Endodermal cell (in vitro differentiated cells): ENCODE results near the gene SCNN1A. TPM values are rescaled to one million over a fixed set of nuclear protein-coding genes. Genes with fewer than 3 reads are reported as not detected.

ENCODE experiments used
- DNase-seq: peaks from one replicate; pipeline ENCODE4 v3.0.0-alpha.2; 2017
- H3K27ac ChIP-seq: 2 replicates; pipeline ENCODE4 v1.5.1; 2013; ENCODE audit warnings: mild to moderate bottlenecking, low read depth, low read length, moderate library complexity
- H3K27me3 ChIP-seq: 2 replicates; pipeline ENCODE4 v1.6.1; 2013; ENCODE audit warnings: mild to moderate bottlenecking, low read length, moderate library complexity; ENCODE audit not compliant: insufficient read depth, control insufficient read depth, poor library complexity, severe bottlenecking
- H3K36me3 ChIP-seq: 2 replicates; pipeline ENCODE4 v1.7.0; 2013; ENCODE audit warnings: mild to moderate bottlenecking, low read length, moderate library complexity; ENCODE audit not compliant: control insufficient read depth, insufficient read depth
- H3K4me1 ChIP-seq: one replicate; pipeline ENCODE4 v1.7.0; 2013; ENCODE audit warnings: low read length; ENCODE audit not compliant: control insufficient read depth, insufficient read depth
- H3K4me3 ChIP-seq: 2 replicates; pipeline ENCODE4 v1.5.1; 2013; ENCODE audit warnings: mild to moderate bottlenecking, low read length, moderate library complexity
- H3K9ac ChIP-seq: 2 replicates; pipeline ENCODE4 v1.6.1; 2013; ENCODE audit warnings: mild to moderate bottlenecking, low read length, moderate library complexity; ENCODE audit not compliant: poor library complexity, severe bottlenecking; ENCODE audit errors: extremely low read depth
- H3K9me3 ChIP-seq: 2 replicates; pipeline ENCODE4 v1.6.1; 2013; ENCODE audit warnings: mild to moderate bottlenecking, low read length, moderate library complexity; ENCODE audit not compliant: control insufficient read depth
- H3K27ac Mint-ChIP-seq: 2 replicates; pipeline ENCODE4 v1.8.0; 2020; ENCODE audit warnings: mixed read lengths
- H3K27me3 Mint-ChIP-seq: 2 replicates; pipeline ENCODE4 v1.8.0; 2021; ENCODE audit warnings: mild to moderate bottlenecking, mixed read lengths; ENCODE audit not compliant: insufficient read depth
- H3K36me3 Mint-ChIP-seq: 2 replicates; pipeline ENCODE4 v1.8.0; 2020; ENCODE audit warnings: low read depth, mixed read lengths
- H3K4me1 Mint-ChIP-seq: 2 replicates; pipeline ENCODE4 v1.8.0; 2020; ENCODE audit warnings: mixed read lengths
- H3K4me3 Mint-ChIP-seq: 2 replicates; pipeline ENCODE4 v1.8.0; 2020; ENCODE audit warnings: mild to moderate bottlenecking, moderate library complexity, mixed read lengths
- H3K9me3 Mint-ChIP-seq: 2 replicates; pipeline ENCODE4 v1.8.0; 2020; ENCODE audit warnings: mild to moderate bottlenecking, mixed read lengths
- whole genome bisulfite sequencing, 2 experiments: methylation state at CpG; one replicate each; pipeline versions ENCODE4 v1.1.5 to v1.1.7; 2013; ENCODE audit warnings: missing lambda C conversion rate in 2 of 2, mixed read lengths in 1 of 2; ENCODE audit not compliant: insufficient coverage in 1 of 2, insufficient read length in 1 of 2; 5-methylcytosine and 5-hydroxymethylcytosine counted together
- total RNA-seq, 2 donors: library from RNA; stranded (reverse); fragmentation: NEBNext Ultra II Directional in 1 of 2; extraction: Animal tissue kit (Norgen Biotek cat#: 25700) in 1 of 2; gene quantifications; 2 replicates in 1 of 2; 3 replicates in 1 of 2; pipeline ENCODE4 v1.2.1, GENCODE V29; 2021
- TF ChIP-seq, protein P1 (sequence below): fragments of 200-600 bp; sonication (generic); conservative IDR thresholded peaks from 2 replicates; pipeline ENCODE4 v1.5.0; 2021; ENCODE audit warnings: antibody characterized with exemption, mild to moderate bottlenecking

Gene SCNN1A
- total RNA-seq, 2 donors from 2014 or later, result 32.1 to 87.7 TPM

DNA sequence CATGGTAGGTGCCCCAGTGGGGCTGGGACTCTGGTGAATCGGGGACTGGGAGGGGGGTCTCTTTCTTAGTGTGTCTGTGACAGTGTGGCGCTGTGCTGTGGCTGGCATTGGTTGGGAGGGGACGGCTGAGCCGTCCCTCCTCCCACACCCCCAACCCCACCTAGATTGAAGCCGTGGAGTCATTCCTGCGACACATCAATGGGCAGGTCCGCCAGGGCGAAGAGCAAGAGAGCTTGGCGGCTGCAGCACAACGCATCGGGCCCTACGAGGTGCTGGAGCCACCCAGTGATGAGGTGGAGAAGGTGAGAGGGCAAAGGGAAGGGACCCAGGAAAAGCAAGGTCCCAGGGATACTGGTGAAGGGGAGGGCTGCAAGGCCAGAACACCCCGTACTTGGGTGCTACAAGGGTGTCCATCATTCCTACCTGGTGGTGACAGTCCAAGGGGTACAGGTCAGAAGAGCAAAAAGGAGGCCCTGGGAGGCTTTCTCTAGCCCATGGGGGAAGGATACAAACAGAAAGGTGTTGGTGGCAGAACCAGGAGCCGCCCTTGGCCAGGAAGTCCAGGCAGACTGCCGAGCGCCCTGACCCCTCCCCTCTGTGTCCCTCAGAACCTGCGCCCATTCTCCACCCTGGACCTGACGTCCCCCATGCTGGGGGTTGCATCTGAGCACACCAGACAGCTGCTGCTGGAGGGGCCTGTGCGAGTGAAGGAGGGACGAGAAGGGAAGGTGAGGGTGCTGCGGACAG lies 57.5 kb downstream of the SCNN1A start:
- Mint-ChIP-seq H3K27ac (peak overlapping the region; percentile 50), H3K36me3 (peaks cover 55% of the 10 kb centered on the region)

DNA sequence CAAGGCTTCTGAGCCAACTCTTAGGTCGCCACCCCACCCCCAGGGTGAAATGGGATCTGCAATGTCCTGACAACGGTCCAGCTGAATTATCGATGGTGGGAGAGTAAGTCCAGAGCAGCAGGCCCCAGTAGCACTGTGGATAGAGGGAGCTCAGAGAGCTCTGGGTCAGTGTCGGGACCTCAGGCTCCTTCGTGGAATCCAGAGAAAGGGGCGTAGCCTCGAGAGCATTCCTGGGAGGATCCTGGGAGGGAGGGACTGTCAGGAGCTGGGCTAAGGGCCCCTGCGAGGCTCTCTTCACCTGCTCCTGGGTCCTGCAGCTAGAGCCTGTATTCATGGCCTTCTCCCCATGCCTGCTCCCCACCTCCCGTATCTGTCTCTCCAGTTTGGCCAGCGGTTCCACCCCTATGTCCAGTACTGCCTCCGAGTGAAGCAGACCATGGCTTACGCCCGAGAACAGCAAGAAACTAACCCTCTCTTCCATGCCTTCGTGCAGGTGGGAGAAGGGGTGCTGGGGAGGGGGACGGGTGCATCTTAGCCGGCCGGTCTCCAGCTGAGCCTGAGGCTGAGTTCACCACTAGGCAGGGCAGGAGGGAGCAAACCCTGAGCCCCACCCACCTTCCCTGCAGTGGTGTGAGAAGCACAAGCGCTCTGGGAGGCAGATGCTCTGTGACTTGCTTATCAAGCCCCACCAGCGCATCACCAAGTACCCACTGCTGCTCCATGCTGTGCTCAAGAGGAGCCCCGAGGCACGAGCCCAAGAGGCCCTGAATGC lies 58.3 kb downstream of the SCNN1A start:
- H3K9ac ChIP-seq, result no peak overlapping the region
- DNase-seq, result peak; percentile 85

More for the DNA sequence above, 57.5 kb downstream of the SCNN1A start:
- TF ChIP-seq, protein P1, sequence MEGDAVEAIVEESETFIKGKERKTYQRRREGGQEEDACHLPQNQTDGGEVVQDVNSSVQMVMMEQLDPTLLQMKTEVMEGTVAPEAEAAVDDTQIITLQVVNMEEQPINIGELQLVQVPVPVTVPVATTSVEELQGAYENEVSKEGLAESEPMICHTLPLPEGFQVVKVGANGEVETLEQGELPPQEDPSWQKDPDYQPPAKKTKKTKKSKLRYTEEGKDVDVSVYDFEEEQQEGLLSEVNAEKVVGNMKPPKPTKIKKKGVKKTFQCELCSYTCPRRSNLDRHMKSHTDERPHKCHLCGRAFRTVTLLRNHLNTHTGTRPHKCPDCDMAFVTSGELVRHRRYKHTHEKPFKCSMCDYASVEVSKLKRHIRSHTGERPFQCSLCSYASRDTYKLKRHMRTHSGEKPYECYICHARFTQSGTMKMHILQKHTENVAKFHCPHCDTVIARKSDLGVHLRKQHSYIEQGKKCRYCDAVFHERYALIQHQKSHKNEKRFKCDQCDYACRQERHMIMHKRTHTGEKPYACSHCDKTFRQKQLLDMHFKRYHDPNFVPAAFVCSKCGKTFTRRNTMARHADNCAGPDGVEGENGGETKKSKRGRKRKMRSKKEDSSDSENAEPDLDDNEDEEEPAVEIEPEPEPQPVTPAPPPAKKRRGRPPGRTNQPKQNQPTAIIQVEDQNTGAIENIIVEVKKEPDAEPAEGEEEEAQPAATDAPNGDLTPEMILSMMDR, result no peak
- Histone ChIP-seq H3K27ac (no peak overlapping the region), H3K9ac (no peak overlapping the region), H3K9me3 (no peaks in the 10 kb centered on the region), H3K4me1 (no peaks in the 10 kb centered on the region), H3K36me3 (no peaks in the 10 kb centered on the region), H3K4me3 (no peak overlapping the region), H3K27me3 (no peaks in the 10 kb centered on the region)
- WGBS, 2 experiments, result 93 to 100% methylated on average over 5 to 18 of the region's 21 CpGs
- Mint-ChIP-seq H3K9me3 (no peaks in the 10 kb centered on the region), H3K4me3 (no peak overlapping the region), H3K27me3 (no peaks in the 10 kb centered on the region), H3K4me1 (peaks cover 30% of the 10 kb centered on the region)
- DNase-seq, result no peak

More for the DNA sequence above, 58.3 kb downstream of the SCNN1A start:
- Mint-ChIP-seq H3K36me3 (peaks cover 57% of the 10 kb centered on the region), H3K9me3 (no peaks in the 10 kb centered on the region), H3K4me3 (no peak overlapping the region), H3K27ac (peak overlapping the region; percentile 53), H3K4me1 (peaks cover 31% of the 10 kb centered on the region), H3K27me3 (no peaks in the 10 kb centered on the region)
- Histone ChIP-seq H3K36me3 (no peaks in the 10 kb centered on the region), H3K27ac (no peak overlapping the region), H3K4me3 (no peak overlapping the region), H3K4me1 (no peaks in the 10 kb centered on the region), H3K9me3 (no peaks in the 10 kb centered on the region), H3K27me3 (no peaks in the 10 kb centered on the region)
- 77% methylated on average over 10 to 21 of the region's 21 CpGs for WGBS, 2 experiments
- TF ChIP-seq, protein P1, result no peak
